ENCODE measurements around the gene ELL. TPM values are rescaled to one million over a fixed set of nuclear protein-coding genes. Genes with fewer than 3 reads are reported as not detected.

The ELL gene
- polyA plus RNA-seq, 1 donor from 2014 or later: 7.2 TPM

GRCh38 chr19:18425515-18426415 lies 96.1 kb downstream of the ELL start:
- peaks cover 21% of the 10 kb centered on the region for H3K79me2 ChIP-seq (replicated peaks; ENCODE audit: insufficient read depth, low read length)
- no peaks in the 10 kb centered on the region for H3K27me3 ChIP-seq (ENCODE audit: insufficient read depth, low read depth, low read length)
- peak overlapping the region; percentile 12 for H3K9ac ChIP-seq (ENCODE audit: low read length)
- H2AFZ ChIP-seq (ENCODE audit: low read depth, low read length): no peak overlapping the region
- H3K4me3 ChIP-seq (ENCODE audit: low read length): no peak overlapping the region
- H4K20me1 ChIP-seq (ENCODE audit: insufficient read depth): no peaks in the 10 kb centered on the region
- no peak for TF ChIP-seq RAD21 (conservative IDR thresholded peaks at IDR 0.05)
- TF ChIP-seq REST (IDR thresholded peaks at IDR 0.05; ENCODE audit: borderline replicate concordance): no peak
- no peak for TF ChIP-seq EP300 (conservative IDR thresholded peaks at IDR 0.05; ENCODE audit: poor library complexity, severe bottlenecking)
- no peak for TF ChIP-seq SMC3 (conservative IDR thresholded peaks at IDR 0.05; ENCODE audit: poor library complexity)
- TF ChIP-seq TAF1 (IDR thresholded peaks at IDR 0.05; ENCODE audit: low read depth): no peak
- TF ChIP-seq POLR2AphosphoS5 (IDR thresholded peaks at IDR 0.05): no peak
- no peak for TF ChIP-seq EZH2 (IDR thresholded peaks at IDR 0.05; ENCODE audit: borderline replicate concordance, insufficient read depth, low read length, poor library complexity, severe bottlenecking)
- no peak for TF ChIP-seq MXI1 (conservative IDR thresholded peaks at IDR 0.05; ENCODE audit: poor library complexity, severe bottlenecking)
- no peaks in the 10 kb centered on the region for H3K9me3 ChIP-seq (ENCODE audit: low read length)
- no peak overlapping the region for H3K4me2 ChIP-seq (ENCODE audit: low read length)
- no peak overlapping the region for H3K27ac ChIP-seq (ENCODE audit: low read length)
- H3K36me3 ChIP-seq (ENCODE audit: insufficient read depth, low read length): no peaks in the 10 kb centered on the region
- no peaks in the 10 kb centered on the region for H3F3A ChIP-seq (ENCODE audit: insufficient read depth, low read length, poor library complexity, severe bottlenecking)
- no peaks in the 10 kb centered on the region for H3K9me2 ChIP-seq (ENCODE audit: insufficient read depth, low read length)

DNA sequence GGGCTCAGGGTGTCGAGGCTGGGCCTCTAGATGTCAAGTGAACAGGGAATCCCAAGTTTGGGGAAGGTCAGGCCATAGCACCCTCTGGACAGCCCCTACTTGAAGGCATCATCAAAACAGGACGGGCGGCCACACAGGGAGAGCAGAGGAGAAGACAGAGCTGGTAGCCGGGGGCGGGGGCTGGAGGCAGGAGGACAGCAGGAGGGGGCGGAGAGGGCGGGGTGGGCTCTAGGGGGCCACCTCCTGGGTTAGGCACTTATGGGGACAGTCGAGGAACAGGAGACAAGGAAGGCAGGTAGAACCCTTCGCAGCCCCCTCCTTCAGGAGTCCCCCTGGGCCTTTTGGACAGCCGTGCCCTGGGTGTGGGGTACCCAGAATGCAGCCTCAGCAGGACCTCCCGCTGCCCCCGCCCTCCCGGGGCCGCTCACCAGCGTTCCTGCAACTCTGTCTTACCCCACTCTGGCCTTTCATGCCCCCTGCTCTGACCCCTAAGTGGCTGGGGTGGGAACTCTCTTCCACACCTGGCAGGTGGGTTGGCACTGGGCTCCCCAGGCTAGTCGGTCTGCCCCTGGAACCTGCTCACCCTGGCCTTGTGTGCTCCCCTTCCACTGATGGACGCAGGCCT lies 96.9 kb downstream of the ELL start:
- Histone ChIP-seq H3K4me3 (ENCODE audit: low read length) (no peak overlapping the region), H3K27me3 (ENCODE audit: insufficient read depth, low read depth, low read length) (no peaks in the 10 kb centered on the region), H3K9ac (ENCODE audit: low read length) (no peak overlapping the region), H3K9me2 (ENCODE audit: insufficient read depth, low read length) (no peaks in the 10 kb centered on the region), H3K79me2 (replicated peaks; ENCODE audit: insufficient read depth, low read length) (peaks cover 28% of the 10 kb centered on the region), H3K9me3 (ENCODE audit: low read length) (no peaks in the 10 kb centered on the region), H3K27ac (ENCODE audit: low read length) (no peak overlapping the region), H3K4me2 (ENCODE audit: low read length) (no peak overlapping the region), H3F3A (ENCODE audit: insufficient read depth, low read length, poor library complexity, severe bottlenecking) (no peaks in the 10 kb centered on the region), H3K36me3 (ENCODE audit: insufficient read depth, low read length) (no peaks in the 10 kb centered on the region), H4K20me1 (ENCODE audit: insufficient read depth) (no peaks in the 10 kb centered on the region), H2AFZ (ENCODE audit: low read depth, low read length) (no peak overlapping the region)
- TF ChIP-seq SMC3 (conservative IDR thresholded peaks at IDR 0.05; ENCODE audit: poor library complexity) (no peak), TAF1 (IDR thresholded peaks at IDR 0.05; ENCODE audit: low read depth) (no peak), POLR2AphosphoS5 (IDR thresholded peaks at IDR 0.05) (no peak), CTCF (IDR thresholded peaks at IDR 0.05; ENCODE audit: poor library complexity, severe bottlenecking) (no peak), REST (IDR thresholded peaks at IDR 0.05; ENCODE audit: borderline replicate concordance) (no peak), EZH2 (IDR thresholded peaks at IDR 0.05; ENCODE audit: borderline replicate concordance, insufficient read depth, low read length, poor library complexity, severe bottlenecking) (no peak), RAD21 (conservative IDR thresholded peaks at IDR 0.05) (no peak), EP300 (conservative IDR thresholded peaks at IDR 0.05; ENCODE audit: poor library complexity, severe bottlenecking) (no peak), MXI1 (conservative IDR thresholded peaks at IDR 0.05; ENCODE audit: poor library complexity, severe bottlenecking) (no peak)
